ENCODE results near the gene SSR2.

DNA sequence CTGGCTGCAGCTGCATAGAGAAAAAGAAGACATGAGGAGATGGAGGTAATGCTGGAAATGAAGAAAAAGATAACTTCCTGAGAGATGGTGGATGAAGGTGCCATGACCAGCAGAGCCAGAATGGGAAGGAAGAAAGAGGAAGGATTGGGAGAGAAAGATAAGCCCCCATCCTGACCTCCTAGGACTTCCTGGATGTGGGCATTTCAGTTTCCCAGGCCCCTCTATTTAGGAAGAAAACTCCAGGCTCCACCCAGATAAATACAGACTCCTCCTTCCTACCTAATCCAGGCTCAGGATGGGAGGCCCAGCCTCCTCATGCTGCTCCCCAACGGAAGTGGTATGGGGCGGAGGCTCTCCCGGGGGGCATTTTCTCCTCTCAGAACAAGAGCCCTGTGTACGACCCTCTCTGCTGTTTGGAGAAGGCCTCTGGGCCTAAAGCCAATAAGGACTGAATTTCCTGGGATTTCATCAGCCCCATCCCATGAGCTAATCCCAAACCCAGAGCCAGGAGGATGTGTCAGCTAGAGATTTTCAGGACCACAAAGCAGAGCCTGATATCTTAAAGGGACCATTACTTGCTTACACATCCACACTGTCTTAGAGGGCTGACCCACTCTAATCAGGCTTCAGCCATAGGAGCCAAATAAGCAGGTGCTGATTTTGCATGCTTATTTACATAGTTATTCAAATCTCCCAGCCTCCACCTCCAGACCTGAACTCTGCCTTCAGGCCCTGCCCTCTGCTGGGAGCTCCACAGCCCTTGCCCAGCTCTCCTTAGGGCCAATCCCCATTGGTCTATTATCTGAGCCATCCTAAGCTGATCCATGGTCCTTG lies 37.3 kb downstream of the SSR2 start:
- TF ChIP-seq ZNF331 (CRISPR knock-in tag; IDR thresholded peaks at IDR 0.05; ENCODE audit: low read depth) (no peak), NANOG (IDR thresholded peaks at IDR 0.05; ENCODE audit: borderline replicate concordance) (no peak), EZH2 (IDR thresholded peaks at IDR 0.05; ENCODE audit: low read depth, unreplicated experiment) (no peak), POLR2AphosphoS5 (IDR thresholded peaks at IDR 0.05; ENCODE audit: low read depth) (no peak; the same call in 1 of the 2 replicates)
- TF ChIP-seq, protein P1, sequence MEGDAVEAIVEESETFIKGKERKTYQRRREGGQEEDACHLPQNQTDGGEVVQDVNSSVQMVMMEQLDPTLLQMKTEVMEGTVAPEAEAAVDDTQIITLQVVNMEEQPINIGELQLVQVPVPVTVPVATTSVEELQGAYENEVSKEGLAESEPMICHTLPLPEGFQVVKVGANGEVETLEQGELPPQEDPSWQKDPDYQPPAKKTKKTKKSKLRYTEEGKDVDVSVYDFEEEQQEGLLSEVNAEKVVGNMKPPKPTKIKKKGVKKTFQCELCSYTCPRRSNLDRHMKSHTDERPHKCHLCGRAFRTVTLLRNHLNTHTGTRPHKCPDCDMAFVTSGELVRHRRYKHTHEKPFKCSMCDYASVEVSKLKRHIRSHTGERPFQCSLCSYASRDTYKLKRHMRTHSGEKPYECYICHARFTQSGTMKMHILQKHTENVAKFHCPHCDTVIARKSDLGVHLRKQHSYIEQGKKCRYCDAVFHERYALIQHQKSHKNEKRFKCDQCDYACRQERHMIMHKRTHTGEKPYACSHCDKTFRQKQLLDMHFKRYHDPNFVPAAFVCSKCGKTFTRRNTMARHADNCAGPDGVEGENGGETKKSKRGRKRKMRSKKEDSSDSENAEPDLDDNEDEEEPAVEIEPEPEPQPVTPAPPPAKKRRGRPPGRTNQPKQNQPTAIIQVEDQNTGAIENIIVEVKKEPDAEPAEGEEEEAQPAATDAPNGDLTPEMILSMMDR (conservative IDR thresholded peaks at IDR 0.05; ENCODE audit: low read depth in 2 of 2), result peak in 1 of 2 experiments; percentile 33; a peak in 3 of 4 replicates
